Measurements from ENCODE around the gene CIPC. TPM values are rescaled to one million over a fixed set of nuclear protein-coding genes. Genes with fewer than 3 reads are reported as not detected.

CIPC gene
- total and polyA plus RNA-seq, 9 of the 15 experiments (the other 6 are each of a cell fraction or from before 2014, with no cell fraction given), result 5.0 to 16.9 (median 10.7) TPM

- TF ChIP-seq, protein P1, sequence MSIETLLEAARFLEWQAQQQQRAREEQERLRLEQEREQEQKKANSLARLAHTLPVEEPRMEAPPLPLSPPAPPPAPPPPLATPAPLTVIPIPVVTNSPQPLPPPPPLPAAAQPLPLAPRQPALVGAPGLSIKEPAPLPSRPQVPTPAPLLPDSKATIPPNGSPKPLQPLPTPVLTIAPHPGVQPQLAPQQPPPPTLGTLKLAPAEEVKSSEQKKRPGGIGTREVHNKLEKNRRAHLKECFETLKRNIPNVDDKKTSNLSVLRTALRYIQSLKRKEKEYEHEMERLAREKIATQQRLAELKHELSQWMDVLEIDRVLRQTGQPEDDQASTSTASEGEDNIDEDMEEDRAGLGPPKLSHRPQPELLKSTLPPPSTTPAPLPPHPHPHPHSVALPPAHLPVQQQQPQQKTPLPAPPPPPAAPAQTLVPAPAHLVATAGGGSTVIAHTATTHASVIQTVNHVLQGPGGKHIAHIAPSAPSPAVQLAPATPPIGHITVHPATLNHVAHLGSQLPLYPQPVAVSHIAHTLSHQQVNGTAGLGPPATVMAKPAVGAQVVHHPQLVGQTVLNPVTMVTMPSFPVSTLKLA (conservative IDR thresholded peaks at IDR 0.05), result no peak
- TF ChIP-seq KDM5B (IDR thresholded peaks at IDR 0.05; ENCODE audit: insufficient replicate concordance, low read depth, low read length), result no peak
- no peak for TF ChIP-seq ZNF184 (CRISPR knock-in tag; IDR thresholded peaks at IDR 0.05)
- TF ChIP-seq ELF1 (tag; IDR thresholded peaks at IDR 0.05), result no peak
Measured at GRCh38 chr14:77114609-77115008, 16.6 kb downstream of the CIPC start (continued).

DNA sequence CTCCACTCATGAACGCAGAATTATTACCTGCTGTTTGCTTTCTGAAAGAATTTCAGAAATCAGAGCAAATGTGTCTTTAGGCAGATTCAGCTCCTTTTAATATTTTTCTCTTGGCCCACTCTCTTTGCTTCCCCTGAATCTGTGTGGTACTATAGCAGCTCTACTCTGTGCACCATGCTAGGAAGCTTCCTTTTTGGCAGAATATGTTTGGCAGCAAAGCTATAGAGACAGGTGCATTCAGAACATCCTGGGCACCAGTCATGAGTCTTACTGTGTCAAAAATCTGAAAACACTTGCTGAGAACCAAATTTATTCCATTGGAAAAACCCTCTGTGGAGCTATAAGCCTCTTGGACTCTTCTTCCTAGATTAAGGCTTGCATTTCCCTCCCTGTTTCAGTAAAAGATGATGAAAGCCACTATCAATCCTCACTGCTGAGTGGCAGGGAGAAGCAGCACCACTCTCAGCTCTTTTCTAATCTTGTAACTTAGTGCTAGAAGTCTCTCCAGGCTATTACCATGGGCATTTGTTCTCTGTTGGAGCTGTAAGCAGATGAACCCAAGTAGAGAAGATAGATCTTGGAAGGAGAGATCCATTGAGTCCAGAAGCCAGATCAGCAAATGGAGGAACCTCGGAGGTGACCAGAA, 18.2 kb downstream of the CIPC start:
- no peak overlapping the region for H3K4me2 ChIP-seq (ENCODE audit: insufficient read depth, low read length)
- H3K27ac ChIP-seq (ENCODE audit: extremely low read depth, low read depth, low read length), result no peak overlapping the region
- intact Hi-C loops (cut with micrococcal nuclease), result no loop called here
- FAIRE-seq, result no peak
- ChIA-PET CTCF (ENCODE audit: low intra/inter-chr PET ratio) (no interaction called here), POLR2A (interaction anchor here (0.6 to 1.5 kb wide), 4 partner anchors 12 to 304 kb away, joined by 3 to 6 read pairs (median 4); partner anchors contain the start of genes ANGEL1 and CIPC)
- H4K20me1 ChIP-seq (replicated peaks; ENCODE audit: control insufficient read depth, insufficient read depth, low read length), result no peaks in the 10 kb centered on the region
- no peak overlapping the region for H3K9ac ChIP-seq (ENCODE audit: insufficient read depth in 1 of 2, low read depth in 2 of 2, low read length in 2 of 2)
- no peak for ATAC-seq
- peaks cover 46% of the 10 kb centered on the region; the same call in 1 of the 3 replicates for H3K36me3 ChIP-seq (ENCODE audit: control insufficient read depth, insufficient read depth, low read length)
- no peak for DNase-seq (ENCODE audit: extremely low read depth in 1 of 4, low spot score in 3 of 4)
- H3K4me3 ChIP-seq, result no peak overlapping the region
- H2AFZ ChIP-seq (ENCODE audit: low read depth, low read length), result no peak overlapping the region
- H3K9me3 ChIP-seq (replicated peaks; ENCODE audit: control insufficient read depth, insufficient read depth, low read depth, low read length), result no peaks in the 10 kb centered on the region
- no peaks in the 10 kb centered on the region for H3K27me3 ChIP-seq (ENCODE audit: control insufficient read depth in 2 of 2, insufficient read depth in 2 of 2, low read length in 2 of 2)
- in situ Hi-C loops (cut with MboI), result no loop called here
- BruUV-seq (replicated peaks), result no TSS peak
- TF ChIP-seq NFRKB (IDR thresholded peaks at IDR 0.05; ENCODE audit: low read depth) (no peak), PKNOX1 (IDR thresholded peaks at IDR 0.05) (peak; percentile 62), CEBPG (CRISPR knock-in tag; IDR thresholded peaks at IDR 0.05) (no peak), CEBPG (tag; conservative IDR thresholded peaks at IDR 0.05 in 1 of 2, IDR thresholded peaks at IDR 0.05 in 1 of 2) (peak in 1 of 2 experiments; percentile 70; a peak in 2 of 4 replicates)
- H3K79me2 ChIP-seq (ENCODE audit: control insufficient read depth, insufficient read depth, low read length), result no peaks in the 10 kb centered on the region
- WGBS (ENCODE audit: insufficient coverage, low coverage, missing lambda C conversion rate), result 96% methylated on average over 2 of the region's 2 CpGs
- H3K4me1 ChIP-seq (replicated peaks in 1 of 2; ENCODE audit: control insufficient read depth in 2 of 2, insufficient read depth in 2 of 2, low read length in 2 of 2), result no peaks in the 10 kb centered on the region
- H3K9me1 ChIP-seq (ENCODE audit: control insufficient read depth, insufficient read depth, low read length), result no peaks in the 10 kb centered on the region
